AG04449 (cell line): ENCODE measurements around the gene KLHL29.

ENCODE experiments used
- CTCF ChIA-PET: fragments of 350-600 bp; formaldehyde crosslinking; extraction: SDS; loops from one replicate; lab custom pipeline; 2021; ENCODE audit warnings: antibody characterized with exemption; lab: Yijun Ruan, JAX
- POLR2A ChIA-PET: fragments of 400-600, 350-600 bp; formaldehyde crosslinking; extraction: SDS; loops from one replicate; lab custom pipeline; 2020; ENCODE audit warnings: antibody characterized with exemption, inconsistent platforms; lab: Yijun Ruan, JAX
- DNase-seq: peaks from one replicate; pipeline ENCODE4 v3.0.0-alpha.2; 2010; ENCODE audit warnings: low read depth, low spot score
- H3K4me3 ChIP-seq: 2 replicates; pipeline ENCODE4 v1.5.1; 2011; ENCODE audit warnings: low read depth, mild to moderate bottlenecking, control low read depth, low read length
- TF ChIP-seq, protein P1 (sequence below): IDR thresholded peaks from one replicate; pipeline ENCODE4 v1.5.1; 2011; ENCODE audit warnings: mild to moderate bottlenecking, moderate library complexity, low read length, control low read depth, inconsistent platforms; ENCODE audit not compliant: insufficient read depth; ENCODE audit errors: missing control alignments

The KLHL29 gene

DNA sequence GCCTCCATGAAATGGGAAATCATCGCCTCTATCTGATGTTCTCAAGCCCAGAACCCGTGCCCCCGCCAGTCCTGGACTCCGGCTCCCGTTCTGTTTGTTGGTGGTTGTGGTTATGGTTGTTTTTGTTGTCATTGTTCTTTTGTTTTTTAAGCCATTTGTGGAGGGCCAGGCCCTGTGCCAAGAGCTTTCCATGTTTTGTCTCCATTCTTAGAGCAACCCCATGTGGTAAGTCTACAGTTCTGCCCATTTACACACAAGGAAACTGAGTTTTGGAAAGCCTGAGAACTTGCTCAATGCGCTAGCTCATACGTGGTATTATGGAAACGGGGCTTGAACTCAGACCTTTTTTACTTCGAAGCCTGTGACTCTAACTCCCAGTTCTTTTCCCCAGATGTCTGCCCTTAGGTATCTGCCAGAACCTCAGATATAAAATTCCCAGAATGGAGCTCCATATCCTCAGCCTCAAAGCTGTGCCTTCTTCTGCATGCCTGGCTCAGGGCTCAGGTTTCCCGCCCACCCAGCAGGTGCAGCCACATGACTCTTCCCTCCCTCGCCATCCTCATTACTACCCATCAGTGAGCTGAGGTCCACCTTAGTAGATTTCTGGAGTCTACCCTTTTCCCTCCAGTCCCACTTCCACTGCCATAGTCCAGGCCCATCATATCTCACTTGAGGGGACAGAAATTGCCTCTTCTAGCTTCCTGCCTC lies 194.1 kb downstream of the KLHL29 start:
- no peak for DNase-seq
- TF ChIP-seq, protein P1, sequence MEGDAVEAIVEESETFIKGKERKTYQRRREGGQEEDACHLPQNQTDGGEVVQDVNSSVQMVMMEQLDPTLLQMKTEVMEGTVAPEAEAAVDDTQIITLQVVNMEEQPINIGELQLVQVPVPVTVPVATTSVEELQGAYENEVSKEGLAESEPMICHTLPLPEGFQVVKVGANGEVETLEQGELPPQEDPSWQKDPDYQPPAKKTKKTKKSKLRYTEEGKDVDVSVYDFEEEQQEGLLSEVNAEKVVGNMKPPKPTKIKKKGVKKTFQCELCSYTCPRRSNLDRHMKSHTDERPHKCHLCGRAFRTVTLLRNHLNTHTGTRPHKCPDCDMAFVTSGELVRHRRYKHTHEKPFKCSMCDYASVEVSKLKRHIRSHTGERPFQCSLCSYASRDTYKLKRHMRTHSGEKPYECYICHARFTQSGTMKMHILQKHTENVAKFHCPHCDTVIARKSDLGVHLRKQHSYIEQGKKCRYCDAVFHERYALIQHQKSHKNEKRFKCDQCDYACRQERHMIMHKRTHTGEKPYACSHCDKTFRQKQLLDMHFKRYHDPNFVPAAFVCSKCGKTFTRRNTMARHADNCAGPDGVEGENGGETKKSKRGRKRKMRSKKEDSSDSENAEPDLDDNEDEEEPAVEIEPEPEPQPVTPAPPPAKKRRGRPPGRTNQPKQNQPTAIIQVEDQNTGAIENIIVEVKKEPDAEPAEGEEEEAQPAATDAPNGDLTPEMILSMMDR, result no peak
- CTCF ChIA-PET, result interaction anchor here (1.2 to 2.0 kb wide), 3 partner anchors 9 to 118 kb away, joined by 3 to 6 read pairs (median 5); no protein-coding TSS in a partner anchor
- POLR2A ChIA-PET, result no interaction called here
- H3K4me3 ChIP-seq, result no peak overlapping the region

DNA sequence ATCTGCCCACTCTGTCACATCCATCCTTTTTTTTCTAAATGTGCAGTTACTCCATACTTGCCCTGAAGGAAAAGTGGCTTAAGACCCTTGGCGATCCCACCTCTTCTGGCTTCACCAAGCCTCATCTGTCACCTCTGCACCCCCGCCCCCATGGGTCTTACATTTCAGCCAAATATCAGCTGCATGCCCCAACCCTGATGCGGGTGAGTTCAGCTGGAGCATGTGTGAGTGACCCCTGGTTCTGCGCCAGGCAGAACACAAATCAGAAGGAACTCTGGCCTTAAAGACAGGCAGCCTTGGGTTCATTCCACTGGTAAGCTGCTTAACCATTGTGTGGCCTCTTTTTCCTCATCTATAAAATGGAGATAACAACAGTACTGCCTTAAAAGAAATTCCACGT lies 194.7 kb downstream of the KLHL29 start:
- TF ChIP-seq, protein P1, result no peak
- H3K4me3 ChIP-seq, result no peak overlapping the region
- ChIA-PET CTCF (interaction anchor here (1.2 to 2.0 kb wide), 3 partner anchors 10 to 119 kb away, joined by 3 to 6 read pairs (median 5); no protein-coding TSS in a partner anchor), POLR2A (no interaction called here)
- no peak for DNase-seq

DNA sequence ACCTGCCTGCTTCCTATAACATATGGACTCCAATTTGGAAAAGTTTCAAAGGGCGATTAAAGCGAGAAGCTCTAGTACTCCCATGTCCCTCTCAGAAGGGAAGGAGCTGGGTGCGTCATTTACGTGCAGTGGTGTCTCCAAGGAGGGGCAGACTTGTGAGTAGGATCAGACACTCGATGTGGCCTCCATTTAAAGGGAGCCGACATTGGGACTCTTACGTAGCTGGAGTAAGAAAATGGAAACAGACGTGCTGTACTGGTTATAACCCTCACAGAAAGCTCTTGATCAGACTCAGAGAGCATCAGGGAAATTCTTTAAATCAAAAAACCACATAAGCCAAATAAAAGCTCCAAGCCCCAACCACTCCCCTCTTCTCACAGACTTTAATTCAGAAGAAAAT lies 198.5 kb downstream of the KLHL29 start:
- DNase-seq, result no peak
- H3K4me3 ChIP-seq, result no peak overlapping the region
- TF ChIP-seq, protein P1, result no peak
- ChIA-PET POLR2A (no interaction called here), CTCF (no interaction called here)

DNA sequence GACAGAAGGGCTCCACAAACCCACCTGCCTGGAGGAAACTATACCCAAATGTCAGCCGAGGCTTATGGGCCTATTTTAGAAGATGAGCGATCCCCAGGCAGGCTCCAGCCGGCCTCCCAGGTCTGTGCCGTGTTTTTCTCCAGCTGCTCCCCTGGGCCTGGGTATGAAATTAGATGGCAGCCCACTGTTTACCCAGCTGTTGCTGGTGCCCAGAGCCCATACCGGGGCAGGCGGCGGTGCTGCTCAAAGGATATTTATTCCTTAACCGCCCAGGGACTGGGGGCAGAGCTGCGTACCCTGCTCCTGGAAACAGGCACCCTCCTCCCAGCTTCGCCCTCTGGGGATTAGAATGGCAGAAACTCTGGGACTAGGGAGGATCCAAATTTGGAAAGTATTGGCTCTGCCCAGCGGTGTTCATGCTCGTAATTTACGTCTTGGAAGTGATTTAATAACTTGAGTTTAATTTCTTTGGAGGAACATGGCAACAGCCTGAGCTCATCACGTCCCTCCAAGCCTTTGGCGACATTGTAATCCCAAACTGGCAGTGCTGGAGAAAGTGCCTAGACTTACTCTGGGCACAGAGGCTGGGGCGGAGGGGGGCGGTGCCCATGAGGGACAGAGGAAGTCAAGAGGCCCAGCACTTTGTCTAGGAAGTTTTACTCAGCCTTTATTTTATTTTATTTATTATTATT lies 199.2 kb downstream of the KLHL29 start:
- POLR2A ChIA-PET, result no interaction called here
- TF ChIP-seq, protein P1, result no peak

DNA sequence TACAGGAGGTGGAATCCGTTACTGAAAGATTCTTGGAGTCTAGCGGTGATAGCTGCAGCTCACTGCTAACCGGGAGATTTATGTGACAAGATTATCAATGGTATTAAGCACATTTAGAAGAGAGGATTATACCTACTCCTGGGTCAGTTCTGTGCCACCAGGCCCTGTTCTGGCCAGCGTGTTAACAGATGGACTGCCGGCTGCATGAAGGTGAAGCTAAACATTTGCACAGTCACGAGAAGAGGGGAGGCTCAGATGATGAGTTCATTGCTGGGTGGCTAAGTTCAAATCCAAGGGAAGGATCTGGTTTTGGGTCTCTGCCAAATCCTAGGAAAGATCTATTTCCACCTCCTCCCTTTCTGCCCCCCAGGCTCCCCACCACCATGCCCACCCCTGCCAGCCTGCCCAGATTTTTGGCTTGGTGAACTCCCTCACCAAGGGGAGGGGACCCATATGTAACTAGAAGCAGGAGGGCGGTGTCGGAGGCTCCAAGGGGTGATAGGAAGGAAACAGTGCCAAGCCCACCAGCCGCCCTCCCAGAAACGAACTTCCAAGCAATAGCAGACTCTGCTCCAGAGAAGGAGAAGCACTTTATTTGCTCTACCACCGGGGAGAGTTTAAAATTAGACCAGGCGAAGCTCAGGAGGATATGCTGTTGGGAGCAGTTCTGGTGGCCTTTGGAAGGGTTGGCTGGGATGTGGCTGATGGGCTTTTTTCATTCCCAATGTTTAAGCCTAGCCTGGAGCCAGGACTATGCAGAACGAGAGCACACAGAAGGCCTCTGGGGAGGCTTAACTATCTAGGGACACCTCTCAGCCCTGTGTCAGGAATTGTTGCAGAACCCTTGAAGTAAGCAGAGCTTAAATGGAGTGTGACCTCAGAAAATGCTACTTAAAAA lies 200.5 kb downstream of the KLHL29 start:
- H3K4me3 ChIP-seq, result no peak overlapping the region
- POLR2A ChIA-PET, result no interaction called here
- TF ChIP-seq, protein P1, result no peak
- no peak for DNase-seq
- CTCF ChIA-PET, result interaction anchor here (1.6 kb wide), 1 partner anchor 14 kb away, joined by 4 read pairs; no protein-coding TSS in a partner anchor

More for the DNA sequence above, 199.2 kb downstream of the KLHL29 start:
- DNase-seq, result no peak
- H3K4me3 ChIP-seq, result no peak overlapping the region
- CTCF ChIA-PET, result interaction anchor here (1.6 kb wide), 1 partner anchor 15 kb away, joined by 4 read pairs; no protein-coding TSS in a partner anchor
